ENCODE data around the gene RALB. TPM values are rescaled to one million over a fixed set of nuclear protein-coding genes. Genes with fewer than 3 reads are reported as not detected.
"Not testable (repeated sequence)": the region's sequence is repeated elsewhere in the genome, so short reads cannot be mapped to it uniquely, and the experiment has no call there.

Gene RALB
- total and polyA plus RNA-seq, 2 donors from 2014 or later, result 58.5 to 64.5 TPM

- Histone ChIP-seq H3K9me3 (ENCODE audit: control insufficient read depth in 2 of 3, insufficient read depth in 1 of 3, low read length in 3 of 3) (no peaks in the 10 kb centered on the region), H3K27ac (ENCODE audit: low read depth in 2 of 2, low read length in 2 of 2) (no peak overlapping the region), H3K4me1 (ENCODE audit: control insufficient read depth in 2 of 3, insufficient read depth in 2 of 3, low read depth in 1 of 3, low read length in 3 of 3) (peaks cover 4 to 25% (median 18%) of the 10 kb centered on the region in 3 donors), H3K9ac (ENCODE audit: low read length in 3 of 3) (no peak overlapping the region), H3K27me3 (ENCODE audit: control insufficient read depth, insufficient read depth, low read length) (no peaks in the 10 kb centered on the region), H3K36me3 (ENCODE audit: control insufficient read depth in 2 of 3, insufficient read depth in 3 of 3, low read length in 3 of 3) (no peaks in the 10 kb centered on the region), H3K4me3 (ENCODE audit: low read length in 3 of 3) (peak overlapping the region in 1 of 3 donors; percentile 22)
- TF ChIP-seq CTCF (IDR thresholded peaks at IDR 0.05; ENCODE audit: borderline replicate concordance, extremely low read depth, insufficient read depth), result no peak
- intact Hi-C loops (cut with DNase I), result no loop called here
- peak in 3 of 5 donors; percentile 31 to 53 (median 32) for DNase-seq
- no peak for FAIRE-seq
These were observed 5.5 kb downstream of the RALB start for GRCh38 chr2:120258196-120258595.

- H3K27ac ChIP-seq (ENCODE audit: low read depth in 2 of 2, low read length in 2 of 2); DNase-seq; H3K9me3 ChIP-seq (ENCODE audit: control insufficient read depth in 2 of 3, insufficient read depth in 1 of 3, low read length in 3 of 3); H3K4me3 ChIP-seq (ENCODE audit: low read length in 3 of 3); intact Hi-C loops (cut with DNase I); H3K27me3 ChIP-seq (ENCODE audit: control insufficient read depth, insufficient read depth, low read length); H3K9ac ChIP-seq (ENCODE audit: low read length in 3 of 3); H3K36me3 ChIP-seq (ENCODE audit: control insufficient read depth in 2 of 3, insufficient read depth in 3 of 3, low read length in 3 of 3); FAIRE-seq: not testable (repeated sequence)
- H3K4me1 ChIP-seq (ENCODE audit: control insufficient read depth in 2 of 3, insufficient read depth in 2 of 3, low read depth in 1 of 3, low read length in 3 of 3), result peaks cover 0 to 21% (median 14%) of the 10 kb centered on the region in 3 donors
These were observed 7.3 kb downstream of the RALB start for GRCh38 chr2:120259939-120260338.

- H3K9ac ChIP-seq (ENCODE audit: low read length in 3 of 3), result no peak overlapping the region
- H3K4me3 ChIP-seq (ENCODE audit: low read length in 3 of 3), result no peak overlapping the region
- no peak for TF ChIP-seq CTCF (IDR thresholded peaks at IDR 0.05; ENCODE audit: borderline replicate concordance, extremely low read depth, insufficient read depth)
- H3K36me3 ChIP-seq (ENCODE audit: control insufficient read depth in 2 of 3, insufficient read depth in 3 of 3, low read length in 3 of 3), result no peaks in the 10 kb centered on the region
- DNase-seq (no peak), FAIRE-seq (no peak)
- no peak overlapping the region for H3K27ac ChIP-seq (ENCODE audit: low read depth in 2 of 2, low read length in 2 of 2)
- H3K27me3 ChIP-seq (ENCODE audit: control insufficient read depth, insufficient read depth, low read length), result no peaks in the 10 kb centered on the region
- H3K9me3 ChIP-seq (ENCODE audit: control insufficient read depth in 2 of 3, insufficient read depth in 1 of 3, low read length in 3 of 3), result no peaks in the 10 kb centered on the region
- intact Hi-C loops (cut with DNase I), result no loop called here
- peaks cover 0 to 25% (median 14%) of the 10 kb centered on the region in 3 donors for H3K4me1 ChIP-seq (ENCODE audit: control insufficient read depth in 2 of 3, insufficient read depth in 2 of 3, low read depth in 1 of 3, low read length in 3 of 3)
These were observed 8.1 kb downstream of the RALB start for GRCh38 chr2:120260736-120261135.

GRCh38 chr2:120261387-120262006 lies 8.8 kb downstream of the RALB start:
- Histone ChIP-seq H3K4me1 (ENCODE audit: control insufficient read depth in 2 of 3, insufficient read depth in 2 of 3, low read depth in 1 of 3, low read length in 3 of 3) (peaks cover 0 to 25% (median 11%) of the 10 kb centered on the region in 3 donors), H3K27me3 (ENCODE audit: control insufficient read depth, insufficient read depth, low read length) (no peaks in the 10 kb centered on the region), H3K27ac (ENCODE audit: low read depth in 2 of 2, low read length in 2 of 2) (no peak overlapping the region), H3K4me3 (ENCODE audit: low read length in 3 of 3) (no peak overlapping the region), H3K9ac (ENCODE audit: low read length in 3 of 3) (no peak overlapping the region), H3K36me3 (ENCODE audit: control insufficient read depth in 2 of 3, insufficient read depth in 3 of 3, low read length in 3 of 3) (no peaks in the 10 kb centered on the region), H3K9me3 (ENCODE audit: control insufficient read depth in 2 of 3, insufficient read depth in 1 of 3, low read length in 3 of 3) (no peaks in the 10 kb centered on the region)
- TF ChIP-seq CTCF (IDR thresholded peaks at IDR 0.05; ENCODE audit: borderline replicate concordance, extremely low read depth, insufficient read depth), result no peak
- intact Hi-C loops (cut with DNase I), result no loop called here
- FAIRE-seq (no peak), DNase-seq (no peak)

All from kidney (tissue), 14 donors.